HG03135 (cell line): ENCODE data around the gene TMEM30B.

ENCODE experiments used
- ATAC-seq: cut with Tn5 transposase; IDR thresholded peaks from one replicate; pipeline ENCODE4 v1.9.1; 2021; ENCODE audit warnings: mild to moderate bottlenecking, moderate library complexity; ENCODE audit not compliant: unreplicated experiment

Gene TMEM30B

DNA sequence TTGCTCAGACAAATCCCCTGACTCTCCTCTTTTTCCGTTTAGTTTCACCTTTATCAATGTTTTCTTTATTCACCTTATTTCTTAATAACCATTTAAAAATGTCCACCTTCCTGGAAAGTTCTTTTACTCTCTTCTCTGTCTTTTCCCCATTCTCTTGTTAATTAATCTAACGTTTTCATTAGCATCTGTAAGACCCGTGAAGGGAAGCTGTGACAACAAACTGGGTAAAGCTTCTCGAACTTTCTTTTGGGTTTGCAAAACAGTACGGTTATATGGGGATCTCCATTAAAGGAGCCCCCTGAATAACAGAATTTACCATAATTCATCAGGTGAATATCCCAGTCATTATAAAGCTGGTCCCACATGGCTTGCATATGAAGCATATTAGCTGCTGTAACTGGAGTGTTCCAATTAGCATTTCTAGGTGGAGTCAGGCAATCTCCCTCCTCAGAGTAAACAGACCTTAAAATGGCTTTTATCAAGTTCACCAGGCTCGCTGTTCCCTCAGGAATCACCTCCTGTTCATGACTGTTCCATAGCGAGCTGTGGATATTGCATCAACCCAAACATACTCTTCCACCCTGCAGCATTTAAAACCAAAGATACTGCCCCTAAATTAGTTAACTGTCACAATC lies 42.4 kb downstream of the TMEM30B start:
- ATAC-seq, result no peak

DNA sequence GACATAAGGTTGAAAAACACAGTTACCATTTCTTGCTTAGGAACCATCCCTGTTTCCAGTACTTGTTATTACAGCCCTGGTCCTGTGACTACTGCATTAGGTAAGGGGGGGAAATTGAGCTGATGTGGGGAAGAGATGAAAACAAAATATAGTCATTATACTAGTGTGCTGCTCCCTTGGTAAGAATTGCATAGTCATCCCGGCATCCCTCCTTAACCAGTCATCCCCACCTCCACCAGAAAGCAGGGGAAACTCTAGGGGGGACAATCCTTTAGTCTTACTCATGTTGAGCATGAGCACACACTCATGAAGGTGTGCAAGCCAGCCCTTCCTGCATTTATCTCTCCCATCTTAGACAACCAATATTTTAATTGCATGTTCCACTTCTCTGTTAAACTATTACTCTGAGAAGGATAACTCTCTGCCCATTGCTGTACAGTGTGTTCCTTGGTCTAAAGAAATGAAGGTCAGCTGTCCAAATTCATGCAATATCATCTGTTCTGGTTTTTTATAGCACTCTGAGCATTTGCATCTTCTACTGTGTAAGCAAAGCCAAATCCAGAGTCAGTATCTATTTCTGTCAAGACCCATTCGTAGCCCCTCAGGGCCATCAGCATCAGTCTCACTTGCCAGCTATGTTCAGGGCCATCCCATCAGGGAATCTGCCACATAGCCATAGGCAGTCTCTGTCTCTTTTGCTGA lies 46.8 kb downstream of the TMEM30B start:
- ATAC-seq, result no peak

DNA sequence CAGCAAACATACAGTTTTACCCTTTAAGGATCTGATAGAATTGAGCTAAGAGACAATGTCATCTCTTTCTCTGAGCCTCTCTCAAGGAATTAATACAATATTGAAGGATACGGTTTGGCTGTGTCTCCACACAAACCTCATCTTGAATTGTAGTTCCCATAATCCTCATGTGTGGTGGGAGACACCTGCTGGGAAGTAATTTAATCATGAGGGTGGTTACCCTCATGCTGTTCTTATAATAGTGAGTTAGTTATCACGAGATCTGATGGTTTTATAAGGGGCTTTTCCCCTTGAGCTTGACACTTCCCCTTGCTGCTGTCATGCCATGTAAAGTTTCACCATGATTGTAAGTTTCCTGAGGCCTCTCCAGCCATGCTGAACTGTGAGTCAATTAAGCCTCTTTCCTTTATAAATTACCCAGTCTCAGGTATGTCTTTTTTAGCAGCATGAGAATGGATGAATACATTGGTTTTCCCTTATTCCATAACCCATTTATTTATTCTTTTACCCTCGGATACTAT lies 47.6 kb downstream of the TMEM30B start:
- no peak for ATAC-seq

DNA sequence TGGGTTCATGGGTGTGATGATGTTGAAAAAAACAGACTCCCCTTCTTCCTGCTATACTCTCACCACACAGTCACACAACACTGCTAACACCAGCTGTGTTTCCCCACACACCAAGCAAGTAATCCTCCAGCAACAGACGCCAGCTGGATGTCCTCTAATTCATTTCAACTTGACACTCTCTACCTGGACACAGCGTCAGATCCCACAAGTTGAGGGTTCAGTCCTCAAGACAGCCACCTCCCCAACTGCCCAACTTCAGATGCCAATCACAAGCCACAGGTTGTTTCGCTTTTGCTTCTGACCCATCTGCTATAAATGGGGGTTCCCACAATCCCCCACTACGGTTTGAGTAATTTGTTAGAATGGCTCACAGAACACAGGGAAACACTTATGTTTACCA lies 49.3 kb downstream of the TMEM30B start:
- ATAC-seq, result no peak

DNA sequence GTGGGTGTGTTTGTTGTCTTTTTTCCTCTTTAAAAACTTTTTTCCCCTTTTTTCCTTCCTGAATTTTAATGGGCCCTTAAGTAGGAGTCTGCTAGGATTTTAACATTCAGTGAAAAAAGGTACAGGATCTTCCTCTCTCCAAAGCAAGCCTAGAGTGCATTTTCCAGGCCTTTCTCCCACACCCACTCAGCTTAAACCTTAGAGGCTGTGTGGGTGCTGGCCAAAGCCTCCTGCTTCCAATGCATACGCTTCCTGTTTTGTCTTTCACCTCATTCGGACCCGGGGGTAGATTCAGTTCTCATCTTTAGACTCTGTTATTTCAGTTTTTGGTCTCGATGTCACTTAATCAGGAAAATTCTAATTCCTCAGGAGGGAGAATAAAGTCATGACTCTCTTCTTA lies 51.2 kb downstream of the TMEM30B start:
- ATAC-seq, result no peak

DNA sequence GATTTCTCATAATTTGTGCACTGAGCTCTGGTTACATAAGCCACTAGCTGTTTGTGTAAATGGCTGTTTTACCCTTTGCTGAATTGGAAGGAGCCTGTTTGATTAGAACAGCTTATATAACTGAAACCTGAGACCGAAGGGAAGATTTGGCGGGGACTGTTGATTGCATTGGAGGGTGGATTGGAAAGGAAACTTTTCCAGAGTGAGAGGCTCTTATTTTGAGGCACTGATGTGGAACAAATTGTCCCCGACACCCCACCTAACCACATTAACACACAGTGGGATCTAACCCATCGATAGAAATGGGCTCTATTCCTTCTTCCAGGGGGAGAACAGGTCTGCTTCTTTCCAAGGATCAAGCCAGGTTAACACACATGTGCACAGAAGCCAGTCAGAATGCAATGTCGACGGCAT lies 51.7 kb downstream of the TMEM30B start:
- ATAC-seq, result no peak

DNA sequence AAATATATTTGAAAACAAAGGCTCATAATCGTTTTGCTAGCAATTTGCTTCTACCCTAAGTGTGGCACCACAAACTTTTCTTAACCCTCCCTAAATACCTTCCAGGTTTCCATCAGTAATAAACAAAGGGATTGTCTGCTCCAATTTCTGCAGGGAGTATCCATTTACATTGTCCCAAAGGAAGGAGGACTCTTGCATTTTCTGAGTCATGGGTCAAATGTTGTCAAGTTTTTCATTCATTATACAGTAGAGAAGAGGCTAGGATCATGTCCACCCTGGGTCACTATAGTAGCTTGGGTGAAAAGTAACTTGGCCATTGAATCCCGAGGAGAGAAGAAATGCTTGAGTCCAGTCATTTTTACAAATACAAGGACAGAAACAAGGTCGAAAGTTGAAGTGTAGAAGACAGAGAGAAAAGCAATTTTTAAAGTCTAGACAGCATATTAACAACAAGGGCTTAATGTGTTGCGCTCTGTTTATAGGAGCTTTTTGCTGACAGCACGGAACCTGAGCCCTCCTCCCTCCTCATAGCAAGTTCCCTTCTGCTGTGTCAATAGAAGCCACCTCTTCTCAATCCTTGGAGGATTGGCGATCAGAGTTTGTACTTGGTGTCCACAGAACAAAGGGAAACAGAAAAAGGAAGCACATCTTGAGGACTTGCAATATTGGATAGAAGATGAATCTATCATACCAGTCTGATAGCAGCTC lies 53.1 kb downstream of the TMEM30B start:
- no peak for ATAC-seq
